ENCODE measurements around the gene TNPO3. TPM values are rescaled to one million over a fixed set of nuclear protein-coding genes. Genes with fewer than 3 reads are reported as not detected.
A peak's percentile ranks its signal among the peaks of the same experiment; 100 is the strongest.
"Not testable (repeated sequence)": the region's sequence is repeated elsewhere in the genome, so short reads cannot be mapped to it uniquely, and the experiment has no call there.

TNPO3 gene
- total RNA-seq, 6 donors from 2014 or later = 21.6 to 37.7 (median 33.0) TPM

DNA sequence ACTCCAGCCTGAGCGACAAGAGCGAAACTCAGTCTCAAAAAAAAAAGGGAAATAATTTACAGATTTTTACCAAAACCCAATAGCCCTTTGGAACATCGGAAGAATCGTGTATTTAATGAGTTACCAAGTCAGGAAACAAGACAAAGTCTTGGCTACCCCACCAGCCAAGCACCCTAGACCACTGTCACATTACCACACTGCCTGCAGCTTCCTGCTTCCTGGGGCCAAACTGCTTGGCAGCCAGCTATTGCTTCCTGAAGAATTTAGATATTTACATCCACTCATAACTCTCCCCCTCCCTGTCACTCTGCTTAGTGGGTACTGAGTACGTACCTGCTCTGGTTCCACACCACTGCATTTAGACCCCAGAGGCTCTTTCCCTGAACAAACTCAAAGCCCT, 14.1 kb upstream of the TNPO3 start:
- H3K36me3 ChIP-seq = no peaks in the 10 kb centered on the region

DNA sequence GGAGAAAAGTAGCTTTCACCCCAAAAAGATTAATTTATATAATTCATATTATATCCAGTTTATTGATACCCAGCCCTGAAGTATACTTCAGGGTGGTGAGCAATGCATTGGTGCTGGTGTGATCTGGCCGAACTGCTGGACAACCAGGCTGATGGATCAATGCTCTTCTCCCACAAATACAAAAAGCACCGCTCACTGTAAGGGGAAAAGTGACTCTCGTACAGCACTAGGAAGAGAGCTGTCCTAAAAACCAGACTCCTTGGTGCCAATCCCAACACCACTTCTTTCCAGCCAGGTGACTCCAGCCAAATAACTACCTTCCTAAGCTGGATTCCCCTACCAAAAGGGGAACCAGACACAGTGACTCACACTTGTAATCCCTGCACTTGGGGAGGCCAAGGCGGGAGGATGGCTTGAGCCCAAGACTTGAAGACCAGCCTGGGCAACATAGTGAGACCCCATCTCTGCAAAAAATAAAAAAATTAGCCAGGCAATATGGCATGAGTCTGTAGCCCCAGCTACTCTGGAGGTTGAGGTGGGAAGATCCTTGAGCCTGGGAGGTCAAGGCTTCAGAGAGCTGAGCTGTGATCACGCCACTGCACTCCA, 13.1 kb upstream of the TNPO3 start:
- no peak for DNase-seq
- WGBS, 2 donors = 86 to 87% methylated on average over 5 of the region's 5 CpGs
- Histone ChIP-seq H3K9me3 (no peaks in the 10 kb centered on the region), H3K4me3 (no peak overlapping the region), H3K27me3 (no peaks in the 10 kb centered on the region), H3K36me3 (no peaks in the 10 kb centered on the region), H3K4me1 (peaks cover 0 to 4% (median 0%) of the 10 kb centered on the region in 4 donors), H3K27ac (no peak overlapping the region)
- no peak for ATAC-seq (ENCODE audit: low FRiP score in 2 of 2)
- no peak for TF ChIP-seq POLR2A (IDR thresholded peaks at IDR 0.05)
- no peak for TF ChIP-seq POLR2AphosphoS5 (IDR thresholded peaks at IDR 0.05)
- TF ChIP-seq, protein P1, sequence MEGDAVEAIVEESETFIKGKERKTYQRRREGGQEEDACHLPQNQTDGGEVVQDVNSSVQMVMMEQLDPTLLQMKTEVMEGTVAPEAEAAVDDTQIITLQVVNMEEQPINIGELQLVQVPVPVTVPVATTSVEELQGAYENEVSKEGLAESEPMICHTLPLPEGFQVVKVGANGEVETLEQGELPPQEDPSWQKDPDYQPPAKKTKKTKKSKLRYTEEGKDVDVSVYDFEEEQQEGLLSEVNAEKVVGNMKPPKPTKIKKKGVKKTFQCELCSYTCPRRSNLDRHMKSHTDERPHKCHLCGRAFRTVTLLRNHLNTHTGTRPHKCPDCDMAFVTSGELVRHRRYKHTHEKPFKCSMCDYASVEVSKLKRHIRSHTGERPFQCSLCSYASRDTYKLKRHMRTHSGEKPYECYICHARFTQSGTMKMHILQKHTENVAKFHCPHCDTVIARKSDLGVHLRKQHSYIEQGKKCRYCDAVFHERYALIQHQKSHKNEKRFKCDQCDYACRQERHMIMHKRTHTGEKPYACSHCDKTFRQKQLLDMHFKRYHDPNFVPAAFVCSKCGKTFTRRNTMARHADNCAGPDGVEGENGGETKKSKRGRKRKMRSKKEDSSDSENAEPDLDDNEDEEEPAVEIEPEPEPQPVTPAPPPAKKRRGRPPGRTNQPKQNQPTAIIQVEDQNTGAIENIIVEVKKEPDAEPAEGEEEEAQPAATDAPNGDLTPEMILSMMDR (IDR thresholded peaks at IDR 0.05) = no peak
- no peak for TF ChIP-seq EP300 (IDR thresholded peaks at IDR 0.05)

More for the DNA sequence above, 14.1 kb upstream of the TNPO3 start:
- Histone ChIP-seq H3K4me3 (no peak overlapping the region), H3K27ac (no peak overlapping the region), H3K27me3 (no peaks in the 10 kb centered on the region), H3K9me3 (no peaks in the 10 kb centered on the region), H3K4me1 (peaks cover 0 to 4% (median 0%) of the 10 kb centered on the region in 4 donors)
- DNase-seq (no peak), ATAC-seq (ENCODE audit: low FRiP score in 2 of 2) (no peak)
- WGBS, 2 donors = 52 to 67% methylated on average over 5 of the region's 5 CpGs
- TF ChIP-seq POLR2A (IDR thresholded peaks at IDR 0.05) (no peak), POLR2AphosphoS5 (IDR thresholded peaks at IDR 0.05) (no peak)

DNA sequence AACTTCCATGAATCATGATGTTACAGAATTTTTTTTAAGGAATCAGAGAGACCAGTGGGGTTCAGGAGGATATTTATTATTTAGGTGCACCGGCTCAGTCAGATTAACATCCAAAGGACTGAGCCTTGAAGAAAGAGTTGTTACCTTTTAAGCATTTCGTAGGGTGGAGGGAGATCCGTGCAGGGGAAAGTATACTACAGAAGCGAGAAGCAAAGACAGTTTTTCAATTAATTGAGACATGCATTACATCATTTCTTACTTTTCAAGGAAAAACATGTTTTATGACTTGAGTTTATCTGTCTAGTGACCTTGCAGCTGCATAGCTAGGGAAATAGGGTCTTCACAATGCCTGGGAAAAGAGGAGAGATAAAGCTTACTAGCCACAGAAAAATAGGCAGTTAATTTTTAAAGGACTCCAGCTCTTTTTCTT, 12.2 kb upstream of the TNPO3 start:
- not testable (repeated sequence) for H3K36me3 ChIP-seq; H3K4me3 ChIP-seq; DNase-seq; H3K9me3 ChIP-seq; H3K27ac ChIP-seq; H3K27me3 ChIP-seq; H3K4me1 ChIP-seq; ATAC-seq (ENCODE audit: low FRiP score in 2 of 2)
- WGBS, 2 donors = 54 to 66% methylated on average over 4 of the region's 4 CpGs

DNA sequence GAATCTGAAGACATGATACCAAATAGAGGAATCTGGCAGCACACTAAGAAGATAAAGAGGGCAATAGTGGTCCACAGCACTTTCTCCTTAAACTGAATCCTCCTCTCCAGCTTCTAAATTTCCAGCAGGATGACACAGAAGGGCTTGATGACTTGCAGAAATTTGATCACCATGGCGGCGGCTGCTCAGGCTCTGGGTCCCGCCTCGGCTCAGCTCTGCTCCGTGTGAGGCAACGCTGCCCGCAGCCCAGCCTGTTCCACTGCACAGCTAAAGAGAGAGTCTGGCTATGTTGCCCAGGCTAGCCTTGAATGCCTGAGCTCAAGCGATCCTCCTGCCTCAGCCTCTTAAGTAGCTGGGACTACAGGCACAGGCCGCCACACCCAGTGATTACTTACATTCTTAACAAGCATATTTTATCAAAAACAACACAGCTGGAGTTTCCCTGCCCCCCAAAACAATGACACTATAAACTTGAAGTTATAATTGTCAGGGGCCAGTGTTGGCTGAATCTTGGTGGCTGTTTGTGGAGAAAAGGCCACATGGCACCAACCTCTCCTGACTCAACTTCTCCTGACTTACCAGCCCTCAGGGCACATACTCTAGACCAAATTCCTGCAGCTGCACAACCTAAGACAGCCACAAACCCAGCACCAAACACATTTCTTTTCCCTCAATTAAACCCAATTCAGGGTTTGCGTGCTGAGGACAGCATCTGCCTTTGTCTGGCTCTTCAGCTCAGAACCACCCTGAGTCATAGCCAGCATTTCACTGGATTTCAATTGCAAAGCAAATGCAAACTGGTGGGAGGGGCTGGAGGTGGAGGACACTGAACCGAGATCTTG, 11.6 kb upstream of the TNPO3 start:
- WGBS, 2 donors = 80 to 82% methylated on average over 10 to 11 of the region's 11 CpGs
- Histone ChIP-seq H3K9me3 (no peaks in the 10 kb centered on the region), H3K27me3 (no peaks in the 10 kb centered on the region), H3K36me3 (no peaks in the 10 kb centered on the region), H3K4me3 (no peak overlapping the region), H3K27ac (no peak overlapping the region), H3K4me1 (peaks cover 0 to 4% (median 0%) of the 10 kb centered on the region in 4 donors)
- peak in 1 of 2 donors; percentile 39 for DNase-seq
- TF ChIP-seq POLR2AphosphoS5 (IDR thresholded peaks at IDR 0.05) = no peak
- TF ChIP-seq, protein P1 (IDR thresholded peaks at IDR 0.05) = no peak
- TF ChIP-seq EP300 (IDR thresholded peaks at IDR 0.05) = no peak
- TF ChIP-seq POLR2A (IDR thresholded peaks at IDR 0.05) = no peak
- ATAC-seq (ENCODE audit: low FRiP score in 2 of 2) = peak in 1 of 2 donors; percentile 34

DNA sequence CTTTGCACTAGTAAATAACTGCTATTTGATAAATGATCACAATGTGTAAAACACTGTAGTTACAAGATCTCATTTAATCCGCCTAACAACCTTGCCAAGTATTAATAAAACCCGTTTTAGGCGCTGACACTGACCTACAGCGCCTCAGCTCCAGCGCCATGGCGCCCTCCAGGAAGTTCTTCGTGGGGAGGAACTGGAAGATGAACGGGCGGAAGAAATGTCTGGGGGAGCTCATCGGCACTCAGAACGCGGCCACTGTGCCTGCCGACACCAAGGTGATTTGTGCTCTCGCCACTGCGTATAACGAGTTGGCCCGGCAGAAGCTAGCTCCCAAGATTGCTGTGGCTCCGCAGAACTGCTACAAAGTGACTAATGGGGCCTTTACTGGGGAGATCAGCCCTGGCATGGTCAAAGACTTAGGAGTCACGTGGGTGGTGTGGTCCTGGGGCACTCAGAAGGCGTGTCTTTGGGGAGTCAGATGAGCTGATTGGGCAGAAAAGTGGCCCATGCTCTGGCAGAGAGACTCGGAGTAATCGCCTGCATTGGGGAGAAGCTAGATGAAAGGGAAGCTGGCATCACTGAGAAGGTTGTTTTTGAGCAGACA, 1.1 kb upstream of the TNPO3 start:
- H3K4me3 ChIP-seq = peak overlapping the region in 1 of 4 donors; percentile 89

More for the DNA sequence above, 1.1 kb upstream of the TNPO3 start:
- DNase-seq (no peak), ATAC-seq (ENCODE audit: low FRiP score in 2 of 2) (no peak)
- Histone ChIP-seq H3K27ac (peak overlapping the region in 2 of 4 donors; percentile 96 to 97), H3K36me3 (no peaks in the 10 kb centered on the region), H3K27me3 (no peaks in the 10 kb centered on the region), H3K4me1 (peaks cover 19 to 31% (median 23%) of the 10 kb centered on the region in 4 donors), H3K9me3 (no peaks in the 10 kb centered on the region)
- TF ChIP-seq POLR2AphosphoS5 (IDR thresholded peaks at IDR 0.05) (no peak), POLR2A (IDR thresholded peaks at IDR 0.05) (no peak), EP300 (IDR thresholded peaks at IDR 0.05) (no peak)
- TF ChIP-seq, protein P1 (IDR thresholded peaks at IDR 0.05) = no peak
- WGBS, 2 donors = 90% methylated on average over 22 of the region's 22 CpGs

All from upper lobe of left lung (tissue), 6 donors.